Breast epithelium (tissue), 3 donors: ENCODE results near the gene MBLAC1.

Experiments used
- POLR2A ChIP-seq: fragments of 450-650 bp; IDR thresholded peaks from one replicate; pipeline ENCODE4 v1.6.1; 2016; ENCODE audit warnings: antibody characterized with exemption, mild to moderate bottlenecking, moderate library complexity
- POLR2AphosphoS5 ChIP-seq, 3 donors: sonication (generic); formaldehyde crosslinking; IDR thresholded peaks; one replicate each; pipeline ENCODE4 v1.6.1; 2017; ENCODE audit warnings: antibody characterized with exemption in 3 of 3
- TF ChIP-seq, protein P1 (sequence below), 3 donors: fragments of 450-650 bp; IDR thresholded peaks; one replicate each; pipeline ENCODE4 v1.5.1; 2016 to 2017; ENCODE audit warnings: antibody characterized with exemption in 3 of 3, mild to moderate bottlenecking in 3 of 3, moderate library complexity in 3 of 3

DNA sequence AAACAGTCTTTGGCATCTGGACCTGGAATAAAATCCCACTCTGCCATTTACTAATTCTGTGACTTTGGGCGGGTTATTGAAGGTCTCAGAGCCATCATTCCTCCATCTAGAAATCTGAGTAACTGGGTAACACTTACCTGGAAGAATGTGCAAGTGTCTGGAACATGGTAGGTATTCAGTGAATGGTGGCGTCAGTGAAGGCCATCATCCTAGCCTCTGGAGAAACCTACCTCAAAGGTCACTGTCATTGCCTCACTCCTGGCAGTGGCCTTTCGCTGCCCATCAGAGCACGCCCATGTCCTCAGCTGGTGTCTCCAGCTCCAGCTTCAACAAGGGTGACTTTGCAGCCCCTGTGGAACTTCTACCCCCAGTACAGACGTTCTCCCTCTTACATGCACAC, 37.1 kb downstream of the MBLAC1 start:
- TF ChIP-seq, protein P1, sequence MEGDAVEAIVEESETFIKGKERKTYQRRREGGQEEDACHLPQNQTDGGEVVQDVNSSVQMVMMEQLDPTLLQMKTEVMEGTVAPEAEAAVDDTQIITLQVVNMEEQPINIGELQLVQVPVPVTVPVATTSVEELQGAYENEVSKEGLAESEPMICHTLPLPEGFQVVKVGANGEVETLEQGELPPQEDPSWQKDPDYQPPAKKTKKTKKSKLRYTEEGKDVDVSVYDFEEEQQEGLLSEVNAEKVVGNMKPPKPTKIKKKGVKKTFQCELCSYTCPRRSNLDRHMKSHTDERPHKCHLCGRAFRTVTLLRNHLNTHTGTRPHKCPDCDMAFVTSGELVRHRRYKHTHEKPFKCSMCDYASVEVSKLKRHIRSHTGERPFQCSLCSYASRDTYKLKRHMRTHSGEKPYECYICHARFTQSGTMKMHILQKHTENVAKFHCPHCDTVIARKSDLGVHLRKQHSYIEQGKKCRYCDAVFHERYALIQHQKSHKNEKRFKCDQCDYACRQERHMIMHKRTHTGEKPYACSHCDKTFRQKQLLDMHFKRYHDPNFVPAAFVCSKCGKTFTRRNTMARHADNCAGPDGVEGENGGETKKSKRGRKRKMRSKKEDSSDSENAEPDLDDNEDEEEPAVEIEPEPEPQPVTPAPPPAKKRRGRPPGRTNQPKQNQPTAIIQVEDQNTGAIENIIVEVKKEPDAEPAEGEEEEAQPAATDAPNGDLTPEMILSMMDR (IDR thresholded peaks at IDR 0.05) = no peak
- TF ChIP-seq POLR2AphosphoS5 (IDR thresholded peaks at IDR 0.05) = no peak
- no peak for TF ChIP-seq POLR2A
